SIG-M5 treated with dmso at 0.1 percent for 504 hours (cell line): ENCODE data around the gene CFDP1.

Experiments
- DNase-seq: peaks from one replicate; lab custom pipeline; 2025; ENCODE audit not compliant: unreplicated experiment; lab: John Stamatoyannopoulos, UW

Gene CFDP1

DNA sequence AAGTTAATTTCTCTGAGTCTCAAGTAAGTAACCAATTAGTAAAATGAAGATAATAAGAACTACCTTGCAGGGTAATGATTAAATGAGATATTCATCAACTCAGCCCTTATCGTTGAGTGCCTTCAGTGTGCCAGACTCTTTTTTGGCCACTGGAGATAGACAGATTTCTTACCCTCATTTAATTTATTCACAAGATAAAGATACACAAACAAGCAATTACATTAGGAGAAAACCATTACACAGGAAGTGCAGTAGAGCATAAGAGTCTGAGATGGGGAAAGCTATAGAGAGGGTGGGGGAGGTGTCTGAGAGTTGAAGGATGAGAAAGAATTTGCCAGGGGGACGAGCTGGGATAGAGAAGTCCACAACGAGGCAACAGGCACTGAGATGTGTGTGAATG, 109.4 kb downstream of the CFDP1 start:
- no peak for DNase-seq

DNA sequence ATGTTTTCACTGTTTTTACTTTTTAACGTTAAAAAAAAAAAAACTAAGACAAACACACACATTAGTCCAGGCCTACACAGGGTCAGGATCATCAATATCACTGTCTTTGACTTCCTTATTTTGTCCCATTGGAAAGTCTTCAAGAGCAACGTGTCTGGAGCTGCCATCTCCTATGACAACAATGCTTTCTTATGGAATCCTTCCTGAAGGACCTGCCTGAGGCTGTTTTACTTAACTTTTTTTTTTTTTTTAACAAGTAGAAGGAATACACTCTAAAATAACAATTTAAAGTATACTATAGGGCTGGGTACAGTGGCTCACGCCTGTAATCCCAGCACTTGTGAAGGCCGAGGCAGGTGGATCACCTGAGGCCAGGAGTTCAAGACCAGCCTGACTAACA, 110.1 kb downstream of the CFDP1 start:
- DNase-seq = no peak

DNA sequence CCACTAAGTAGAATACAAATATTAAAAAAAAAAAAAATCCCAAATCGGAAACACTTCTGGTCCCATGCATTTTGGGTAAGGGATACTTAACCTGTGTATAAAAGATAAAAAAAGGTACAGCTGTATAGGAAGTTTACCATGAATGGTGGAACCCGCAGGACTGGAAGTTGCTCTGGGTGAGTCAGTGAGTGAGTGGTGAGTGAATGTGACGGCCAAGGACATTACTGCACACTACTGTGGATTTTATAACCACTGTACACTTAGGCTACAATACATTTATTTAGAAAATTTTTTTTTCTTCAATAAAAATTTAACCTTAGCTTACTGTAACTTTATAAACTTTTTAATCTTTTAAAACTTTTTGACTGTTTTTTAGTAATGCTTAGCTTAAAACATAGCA, 110.6 kb downstream of the CFDP1 start:
- no peak for DNase-seq

DNA sequence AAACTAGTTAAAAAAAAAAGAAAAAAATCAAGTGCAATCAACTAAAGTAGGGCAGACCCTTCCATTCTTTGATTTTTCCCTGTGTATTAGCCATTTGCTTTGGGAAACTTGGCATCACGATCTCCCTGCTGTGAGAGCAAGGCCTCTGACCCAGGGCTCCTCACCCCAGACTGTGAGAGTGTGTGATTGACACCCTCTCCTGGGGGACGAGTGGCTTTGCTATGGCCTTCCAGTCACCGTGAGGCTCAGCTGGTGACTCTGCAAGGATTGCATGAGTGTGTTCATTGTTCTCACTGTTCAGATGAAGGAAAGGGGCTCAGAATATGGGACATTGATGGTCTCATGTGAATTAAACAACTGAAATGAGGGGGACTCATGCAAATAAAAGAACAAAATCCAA, 112.9 kb downstream of the CFDP1 start:
- no peak for DNase-seq

DNA sequence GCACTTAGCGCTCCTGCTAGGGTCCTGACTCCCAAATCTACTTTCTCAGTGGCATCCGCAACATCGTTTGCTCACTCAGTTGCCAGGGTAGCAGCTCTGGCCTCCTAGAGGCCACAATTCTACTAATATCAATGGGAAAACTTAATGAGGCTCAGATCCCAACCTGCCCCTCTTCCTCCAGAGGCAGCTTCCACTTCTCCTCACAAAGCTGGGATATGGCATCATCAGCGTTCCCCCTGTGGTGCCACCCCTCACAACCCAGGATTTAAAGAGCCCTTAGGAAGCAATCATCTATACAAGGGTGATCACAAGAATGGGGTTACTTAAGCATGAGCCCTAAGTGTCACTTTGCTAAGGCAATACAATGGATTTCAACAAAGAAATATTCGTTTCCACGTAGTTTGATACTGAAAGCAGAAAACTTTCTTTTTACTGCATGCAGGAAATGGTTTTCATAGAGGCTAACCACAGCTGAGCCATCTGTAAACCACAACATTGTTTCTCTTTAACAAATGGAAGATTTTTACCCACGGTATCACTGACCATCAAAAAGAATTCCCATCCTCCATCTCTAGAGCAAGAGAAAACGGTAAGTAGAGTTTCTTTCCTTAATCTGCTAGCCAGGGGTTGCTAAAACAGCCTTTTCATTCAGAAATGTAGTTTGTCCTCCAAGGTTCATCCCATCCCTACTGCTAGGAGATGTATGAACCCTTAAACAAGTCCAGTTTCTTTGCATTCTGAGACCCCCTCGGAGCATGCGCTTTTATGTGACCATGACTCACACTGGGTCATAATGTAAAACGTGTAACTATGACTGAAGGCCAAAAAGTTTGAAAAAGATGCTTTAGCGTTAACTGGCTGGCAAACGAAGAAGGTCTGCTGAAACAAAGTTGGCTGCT, 113.5 kb downstream of the CFDP1 start:
- DNase-seq = no peak

DNA sequence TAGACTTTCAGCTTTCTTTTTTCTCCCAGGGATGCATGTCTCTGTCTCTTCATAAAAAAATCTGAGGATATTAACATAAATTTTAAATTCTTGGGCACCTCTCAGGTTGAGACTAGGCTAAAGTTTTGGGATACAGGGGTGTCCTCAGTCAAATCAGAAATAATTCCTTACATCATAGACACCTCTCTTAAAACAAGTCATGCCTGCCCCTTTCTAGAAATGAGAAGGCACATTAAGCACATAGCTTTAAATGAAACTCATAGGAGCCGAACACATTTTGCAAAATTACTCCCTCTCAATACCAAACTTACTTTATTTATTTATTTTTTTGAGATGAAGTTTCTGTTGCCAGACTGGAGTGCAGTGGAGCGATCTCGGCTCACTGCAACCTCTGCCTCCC, 114.6 kb downstream of the CFDP1 start:
- DNase-seq = no peak

DNA sequence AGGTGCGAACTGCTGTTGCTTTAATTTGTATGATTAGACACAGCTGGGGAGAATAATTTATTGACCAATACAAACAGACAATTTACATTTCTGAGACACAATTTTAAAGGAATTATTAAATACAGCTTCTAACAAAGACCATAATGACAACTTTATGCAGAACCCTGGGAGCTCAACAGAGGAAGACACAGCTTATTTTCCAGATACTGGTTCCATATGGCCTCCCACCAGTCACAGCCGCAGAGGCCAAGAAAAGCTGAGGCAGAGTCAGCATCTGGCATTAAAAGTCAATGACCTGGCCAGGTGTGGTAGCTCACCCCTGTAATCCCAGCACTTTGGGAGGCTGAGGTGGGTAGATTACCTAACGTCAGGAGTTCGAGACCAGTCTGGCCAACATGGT, 115.8 kb downstream of the CFDP1 start:
- no peak for DNase-seq

DNA sequence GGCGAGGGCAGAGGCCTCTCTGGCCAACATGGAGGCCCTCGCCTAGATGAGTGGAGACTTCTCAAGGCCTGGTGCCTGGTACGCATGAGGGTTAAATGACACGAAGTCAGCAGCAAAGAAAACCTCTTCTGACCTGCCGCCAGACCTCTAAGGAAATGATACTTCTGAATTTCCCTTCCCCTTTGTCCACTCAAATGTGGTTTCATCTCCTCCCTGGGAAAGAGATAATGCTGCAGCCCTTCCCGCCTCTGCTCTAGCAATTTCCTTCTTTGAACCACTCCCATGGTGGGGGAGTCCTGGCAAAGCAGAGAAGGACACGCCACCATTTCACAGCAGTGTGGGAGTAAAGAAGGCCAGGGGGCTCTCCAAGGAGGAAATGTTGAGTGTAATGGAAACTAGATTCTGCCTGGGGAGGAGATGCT, 116.2 kb downstream of the CFDP1 start:
- DNase-seq = no peak

DNA sequence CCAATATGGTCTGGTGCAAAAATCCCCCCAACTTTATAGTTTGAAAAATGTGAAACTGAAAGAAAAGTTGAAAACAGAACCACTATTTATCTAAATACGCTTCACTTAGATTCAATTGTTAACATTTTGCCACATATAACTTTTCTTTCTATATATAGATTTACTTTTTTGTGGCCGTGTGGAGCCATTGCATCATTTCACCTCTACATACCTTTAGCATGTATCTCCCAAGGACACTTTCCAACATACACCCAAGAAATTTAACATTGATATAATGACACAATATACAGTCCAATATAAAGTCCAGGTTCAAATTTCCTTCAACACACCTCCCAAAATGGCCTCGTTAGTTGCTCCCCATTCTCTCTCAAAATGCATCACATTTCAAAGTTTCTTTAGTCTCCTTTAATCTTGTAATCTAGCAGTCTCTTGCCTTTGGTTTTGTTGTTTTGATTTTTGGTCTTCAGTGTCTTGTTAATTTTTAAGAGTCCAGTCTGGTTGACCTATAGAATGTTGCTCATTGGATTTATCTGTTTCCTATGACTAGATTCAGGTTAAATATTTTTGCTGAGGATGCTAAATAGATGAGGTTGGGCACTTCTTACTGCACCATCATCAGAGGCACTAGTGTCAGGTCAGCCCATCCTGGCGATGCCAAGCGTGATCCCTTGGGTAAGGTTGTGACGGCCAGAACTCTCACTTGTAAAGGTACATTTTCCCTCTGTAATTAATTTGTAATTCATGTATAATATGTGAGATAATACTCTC, 117.6 kb downstream of the CFDP1 start:
- DNase-seq = no peak

DNA sequence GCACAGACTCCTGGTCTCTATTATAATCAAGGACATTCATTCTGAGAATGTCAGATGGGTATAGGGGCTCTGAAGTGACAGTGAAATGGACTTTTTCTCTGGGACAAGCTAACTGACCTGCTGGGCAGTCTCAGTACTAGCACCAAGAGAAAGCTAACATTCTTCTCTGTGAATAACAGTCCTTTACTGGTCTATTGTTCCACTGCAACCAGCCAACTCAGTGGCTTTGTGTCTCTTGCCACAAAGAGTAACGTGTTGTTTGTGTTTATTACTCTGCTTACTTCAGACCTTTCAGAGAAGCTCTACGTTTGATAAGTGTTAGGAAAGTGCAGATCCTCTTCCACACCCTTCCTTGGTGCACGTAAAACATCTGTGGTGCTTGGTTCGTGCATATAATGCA, 120.4 kb downstream of the CFDP1 start:
- DNase-seq = no peak

DNA sequence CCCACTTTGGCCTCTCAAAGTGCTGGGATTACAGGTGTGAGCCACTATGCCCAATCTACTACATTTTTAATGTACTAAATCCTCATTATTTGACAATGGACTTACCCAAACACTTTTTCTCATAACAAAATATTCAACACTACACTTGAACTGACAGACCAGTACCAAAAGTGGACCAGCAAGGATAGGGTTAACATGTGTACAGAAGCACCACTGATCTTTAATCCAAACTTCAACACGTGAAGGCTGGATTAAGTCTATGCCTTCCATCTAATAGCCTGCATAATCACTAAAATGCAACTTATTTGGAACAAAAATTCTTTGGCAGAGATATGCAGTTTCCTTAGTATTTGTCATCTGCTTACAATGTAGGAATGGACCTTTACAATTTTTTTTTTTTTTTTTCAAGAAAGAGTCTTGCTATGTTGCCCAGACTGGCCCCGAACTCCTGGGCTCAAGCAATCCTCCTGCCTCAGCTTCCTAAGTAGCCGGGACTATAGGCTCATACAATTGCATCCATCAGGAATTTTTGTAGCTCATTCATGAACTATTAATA, 121.8 kb downstream of the CFDP1 start:
- DNase-seq = no peak

DNA sequence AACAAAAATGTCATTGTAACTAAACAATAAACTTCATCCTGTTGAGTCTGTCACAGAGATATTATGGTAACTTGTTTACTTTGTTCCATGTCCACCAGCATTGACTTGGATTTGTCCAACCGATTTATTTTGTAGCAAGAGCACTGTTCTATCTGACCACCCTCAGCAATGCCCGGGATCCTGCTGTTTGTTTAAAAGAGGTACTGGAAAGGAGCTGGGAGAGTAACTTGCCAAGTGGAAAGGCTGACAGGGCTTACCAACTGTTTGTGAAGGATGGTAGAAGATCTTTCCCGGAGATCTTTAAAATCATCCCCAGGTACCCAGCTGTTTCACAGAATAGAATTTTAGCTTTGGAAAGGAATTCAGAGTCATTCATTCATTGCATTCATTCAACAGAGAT, 122.8 kb downstream of the CFDP1 start:
- no peak for DNase-seq

DNA sequence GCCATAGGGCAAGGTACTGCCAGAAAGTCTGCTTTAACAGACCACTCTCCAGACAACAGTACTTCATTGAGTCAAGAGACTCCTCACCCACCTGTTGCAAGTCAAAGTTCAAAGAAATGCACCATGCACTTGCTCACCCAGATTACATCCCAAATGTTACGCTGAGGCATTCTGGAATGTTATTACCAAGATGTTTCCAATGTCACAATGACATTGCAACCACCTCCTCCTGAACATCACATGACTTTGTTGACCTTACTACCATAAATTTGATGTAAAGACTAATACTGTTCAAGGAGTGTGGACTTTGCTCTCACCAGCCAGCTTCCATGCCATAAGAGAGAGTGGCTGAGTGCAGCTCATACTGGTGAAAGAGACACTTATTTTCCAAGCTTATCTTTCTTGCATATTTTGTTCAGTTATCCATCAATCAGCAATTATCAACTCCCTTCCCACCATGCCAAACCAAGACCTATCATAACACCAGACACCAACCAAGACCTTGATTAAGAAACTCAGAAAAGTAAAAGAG, 123.3 kb downstream of the CFDP1 start:
- no peak for DNase-seq

DNA sequence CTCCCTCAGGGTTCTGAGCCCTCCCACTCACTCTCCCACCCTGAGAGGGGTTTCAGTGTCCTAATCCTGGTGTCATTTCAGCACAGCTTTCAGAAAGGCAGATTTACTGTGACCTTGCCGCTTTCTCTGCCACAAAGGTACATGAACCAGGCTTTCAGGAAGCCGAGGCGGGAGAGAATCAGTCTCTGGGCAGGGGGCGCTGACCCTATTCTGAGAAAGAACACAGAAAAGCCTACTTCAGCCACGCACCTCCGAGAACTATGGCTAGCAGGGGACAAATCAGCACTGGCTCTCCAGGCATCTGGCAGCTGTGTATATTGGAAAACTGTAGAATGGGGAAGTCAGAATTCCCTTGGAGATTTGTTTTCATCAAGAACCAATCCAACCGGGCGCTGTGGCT, 124.1 kb downstream of the CFDP1 start:
- no peak for DNase-seq

DNA sequence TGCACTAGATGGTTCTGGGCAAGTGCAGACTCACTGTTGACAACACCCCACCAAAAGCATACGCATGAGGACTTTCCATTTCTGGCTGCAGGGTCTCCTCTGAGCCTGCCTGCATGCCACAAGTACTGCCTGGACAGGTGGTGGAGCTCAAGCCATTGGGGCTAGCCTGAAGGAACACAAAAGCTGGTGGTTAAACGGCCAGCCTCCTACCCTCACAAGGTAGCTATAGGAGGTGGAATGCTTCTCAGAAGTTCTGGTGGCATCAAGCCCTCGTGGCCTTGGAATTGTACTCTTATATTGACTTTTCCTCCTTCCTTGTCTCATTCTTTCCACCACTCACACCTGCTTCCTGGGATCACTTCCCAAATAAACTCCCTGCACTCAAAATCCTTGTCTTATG, 125.3 kb downstream of the CFDP1 start:
- DNase-seq = no peak

DNA sequence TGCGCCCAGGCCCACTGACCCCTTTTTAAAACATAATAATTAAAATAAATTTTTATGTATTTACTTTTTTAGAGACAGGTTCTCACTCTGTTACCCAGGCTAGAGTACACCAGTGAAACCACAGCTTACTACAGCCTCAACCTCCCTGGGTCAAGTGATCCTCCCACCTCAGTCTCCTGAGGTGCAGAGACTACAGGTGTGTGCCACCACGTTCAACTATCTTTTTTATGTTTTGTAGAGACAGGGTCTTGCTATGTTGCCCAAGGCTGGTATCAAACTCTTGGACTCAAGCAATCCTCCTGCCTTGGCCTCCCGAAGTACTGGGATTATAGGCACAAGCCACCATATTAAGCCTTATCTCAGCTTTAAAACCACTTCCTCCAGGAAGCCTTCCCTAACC, 125.8 kb downstream of the CFDP1 start:
- DNase-seq = no peak

DNA sequence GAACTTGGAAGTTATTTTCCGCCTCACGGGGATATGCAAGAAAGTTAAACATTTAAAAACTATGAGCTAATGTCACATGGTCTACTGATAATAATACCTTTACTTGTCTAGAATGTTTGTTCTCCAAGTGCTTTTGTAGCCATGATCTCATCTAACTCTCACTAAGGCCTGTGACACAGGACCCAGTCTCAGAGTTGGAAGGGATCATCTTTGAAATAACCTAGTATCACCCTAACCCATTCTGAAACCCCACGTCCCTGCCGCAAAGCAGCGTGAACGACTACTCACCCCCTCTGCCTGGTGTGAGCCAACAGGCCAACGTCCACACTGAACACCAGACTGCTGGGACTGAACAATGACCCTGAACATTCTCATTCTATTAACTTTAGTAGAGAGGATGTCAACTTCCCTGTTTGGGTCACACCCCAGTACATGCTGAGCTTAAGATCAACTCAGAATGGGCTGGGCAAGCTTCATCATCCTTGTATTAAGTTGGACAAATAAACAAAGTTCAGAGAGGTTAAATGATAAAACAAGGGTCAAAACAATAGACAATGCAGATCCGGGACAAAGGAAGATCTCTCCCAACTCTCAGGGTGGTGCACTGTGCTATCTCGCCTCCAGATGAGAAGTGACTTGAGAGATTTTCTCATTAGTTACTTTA, 127.1 kb downstream of the CFDP1 start:
- DNase-seq = no peak

DNA sequence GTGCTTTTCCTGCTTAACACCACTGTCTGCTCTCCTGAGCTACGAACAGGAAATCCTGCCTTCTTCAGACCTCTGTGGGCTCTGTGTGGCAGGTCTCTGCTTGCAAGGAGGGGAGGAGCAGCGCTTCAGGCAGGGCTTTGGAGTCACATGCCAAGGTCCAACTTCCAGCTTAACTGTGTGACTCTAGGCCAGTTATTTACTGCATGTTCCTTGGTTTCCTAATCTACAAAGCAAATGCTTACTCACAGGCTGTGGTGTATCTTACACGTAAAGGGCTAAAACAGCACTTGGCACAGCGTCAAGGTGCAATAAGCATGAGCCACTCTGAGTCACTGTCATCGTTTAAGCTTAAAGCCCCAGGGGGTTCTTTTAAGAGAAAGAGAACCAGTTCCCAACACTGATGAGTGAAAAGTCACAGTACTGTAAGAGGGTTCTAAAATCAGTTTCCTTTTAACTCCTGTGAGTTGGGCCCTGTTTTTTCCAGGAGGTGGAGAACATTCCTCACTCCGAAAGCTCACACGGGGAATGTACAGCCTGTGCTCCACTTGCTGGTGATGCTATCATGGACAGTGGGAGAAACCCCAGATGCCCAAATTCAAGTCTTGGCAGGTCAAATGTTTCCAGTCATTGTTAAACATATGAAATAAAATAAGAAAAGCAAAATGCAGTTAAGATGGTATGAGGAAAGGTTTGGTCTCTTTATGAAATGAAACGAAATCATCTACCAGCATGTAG, 127.8 kb downstream of the CFDP1 start:
- peak; percentile 90 for DNase-seq

DNA sequence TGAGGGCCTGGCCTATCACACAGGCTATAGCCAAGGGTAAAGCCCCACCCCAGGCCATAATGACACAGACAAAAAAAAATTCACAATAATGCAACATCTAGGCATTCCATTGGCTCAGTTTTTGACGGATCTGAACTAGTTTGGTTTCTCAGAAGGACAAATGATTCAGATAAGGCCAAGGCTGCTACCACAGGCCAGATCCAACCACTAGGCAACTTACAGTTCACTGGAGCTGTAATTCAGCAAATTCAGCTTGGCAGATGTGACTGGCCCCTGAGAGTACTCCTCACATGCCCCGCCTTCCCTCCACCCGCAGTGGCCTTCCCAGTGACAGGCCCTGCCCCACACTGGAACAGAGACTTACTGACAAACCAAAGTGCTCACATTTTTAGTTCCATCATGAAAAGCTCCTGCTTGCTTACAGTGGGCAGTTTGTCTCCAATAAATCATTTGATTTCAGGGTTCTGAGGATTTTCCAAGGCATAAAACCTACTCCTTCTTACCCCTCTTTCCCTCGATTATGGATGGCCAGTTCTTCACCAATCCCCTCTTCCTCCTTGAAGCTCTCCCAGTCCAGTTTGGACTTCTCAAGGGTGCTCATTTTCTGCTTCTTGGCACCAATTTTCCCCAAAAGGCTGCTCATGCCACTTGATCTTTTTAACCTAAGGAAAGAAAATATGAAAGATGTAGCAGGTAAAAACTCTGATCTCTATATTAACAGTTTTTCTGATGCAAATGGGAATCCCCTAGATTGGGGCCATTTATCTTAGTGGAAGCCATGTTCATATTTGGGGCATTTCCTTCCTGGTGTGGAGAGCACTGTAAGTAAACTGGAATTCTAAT, 128.6 kb downstream of the CFDP1 start:
- no peak for DNase-seq

DNA sequence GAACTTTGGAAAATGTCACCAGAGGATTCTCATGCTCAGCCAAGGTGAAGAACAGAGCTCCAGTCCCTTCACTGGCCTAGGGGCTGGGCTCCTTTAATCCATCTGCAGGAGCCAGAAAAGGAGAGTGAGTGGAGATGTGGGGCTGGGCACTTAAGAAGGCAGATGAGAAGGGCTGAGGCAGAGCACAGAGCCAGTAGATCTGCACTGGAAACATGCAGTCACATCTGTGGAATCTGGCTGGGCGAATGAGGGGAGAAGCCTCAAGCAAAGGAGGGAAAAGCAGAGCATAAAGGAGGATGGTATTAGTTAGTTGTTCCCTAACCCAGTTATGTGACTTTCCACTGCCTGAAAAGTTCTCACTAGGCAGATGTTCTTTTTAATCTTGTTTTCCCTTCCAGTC, 131.5 kb downstream of the CFDP1 start:
- no peak for DNase-seq
